KOPT-K1 (cell line): ENCODE results near the gene LRPAP1.

ENCODE experiments used
- H3K27ac ChIP-seq: fragments of 200-600 bp; sonication (generic); 2 replicates; pipeline ENCODE4 v1.5.1; 2016; ENCODE audit warnings: antibody characterized with exemption, mild to moderate bottlenecking, low read depth, low read length; ENCODE audit not compliant: poor library complexity, severe bottlenecking
- H3K36me3 ChIP-seq: fragments of 200-600 bp; sonication (generic); 2 replicates; pipeline ENCODE4 v1.5.1; 2017; ENCODE audit warnings: antibody characterized with exemption, mild to moderate bottlenecking, low read length, moderate library complexity; ENCODE audit not compliant: insufficient read depth
- H3K9me3 ChIP-seq: fragments of 200-600 bp; sonication (generic); 2 replicates; pipeline ENCODE4 v1.5.1; 2017; ENCODE audit warnings: antibody characterized with exemption, low read length, mild to moderate bottlenecking; ENCODE audit not compliant: insufficient read depth, poor library complexity, severe bottlenecking

The LRPAP1 gene

GRCh38 chr4:3484057-3484973 lies 47.9 kb downstream of the LRPAP1 start:
- no peaks in the 10 kb centered on the region for H3K9me3 ChIP-seq
- no peaks in the 10 kb centered on the region for H3K36me3 ChIP-seq
- no peak overlapping the region for H3K27ac ChIP-seq

DNA sequence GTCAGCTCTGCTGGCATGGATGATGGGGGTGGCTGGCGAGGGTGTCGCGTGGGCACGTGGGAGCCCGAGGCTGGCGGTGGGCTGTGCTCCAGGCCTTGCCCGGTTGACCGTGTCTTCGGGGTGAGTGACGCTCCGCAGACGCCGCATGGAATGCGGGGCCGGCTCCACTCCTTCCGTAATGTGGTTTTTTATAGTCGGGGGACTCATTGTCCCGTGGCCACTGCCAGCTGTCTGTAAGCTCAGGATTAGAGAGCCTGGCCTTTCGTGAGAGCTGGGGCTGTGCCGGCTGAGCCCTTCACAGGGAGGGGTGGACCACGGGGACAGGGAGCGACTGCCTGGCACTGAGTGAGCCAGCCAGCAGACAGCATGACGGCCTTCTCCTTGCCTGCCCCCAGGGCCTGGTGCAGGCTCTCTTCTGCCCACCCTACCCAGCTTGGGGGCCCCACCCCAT lies 48.7 kb downstream of the LRPAP1 start:
- H3K27ac ChIP-seq: no peak overlapping the region
- no peaks in the 10 kb centered on the region for H3K36me3 ChIP-seq
- H3K9me3 ChIP-seq: no peaks in the 10 kb centered on the region

DNA sequence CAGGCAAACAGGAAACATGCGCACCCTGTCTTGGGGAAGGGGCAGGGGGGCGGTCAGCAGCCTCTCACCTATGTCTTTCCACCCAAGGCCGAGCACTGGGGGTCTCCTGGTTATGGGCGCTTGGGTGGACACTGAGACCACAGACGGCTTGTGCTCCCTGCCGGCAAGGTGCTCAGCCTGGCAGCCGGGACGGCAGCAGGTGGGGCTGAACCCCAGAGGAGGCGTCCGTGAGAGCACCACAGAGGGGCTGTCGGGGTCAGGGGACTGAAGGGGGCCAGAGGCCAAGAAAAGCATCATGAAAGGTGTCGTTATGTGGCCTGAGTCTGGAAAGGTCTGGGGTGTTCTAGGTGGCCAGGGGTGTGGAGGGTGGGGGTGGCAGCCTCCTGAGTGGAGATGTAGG lies 49.5 kb downstream of the LRPAP1 start:
- Histone ChIP-seq H3K9me3 (no peaks in the 10 kb centered on the region), H3K36me3 (no peaks in the 10 kb centered on the region), H3K27ac (no peak overlapping the region)

- Histone ChIP-seq H3K36me3 (no peaks in the 10 kb centered on the region), H3K27ac (no peak overlapping the region), H3K9me3 (no peaks in the 10 kb centered on the region)
Measured at GRCh38 chr4:3481783-3482393, 50.3 kb downstream of the LRPAP1 start.

GRCh38 chr4:3481113-3481531 lies 51.1 kb downstream of the LRPAP1 start:
- Histone ChIP-seq H3K27ac (no peak overlapping the region), H3K9me3 (no peaks in the 10 kb centered on the region), H3K36me3 (no peaks in the 10 kb centered on the region)

DNA sequence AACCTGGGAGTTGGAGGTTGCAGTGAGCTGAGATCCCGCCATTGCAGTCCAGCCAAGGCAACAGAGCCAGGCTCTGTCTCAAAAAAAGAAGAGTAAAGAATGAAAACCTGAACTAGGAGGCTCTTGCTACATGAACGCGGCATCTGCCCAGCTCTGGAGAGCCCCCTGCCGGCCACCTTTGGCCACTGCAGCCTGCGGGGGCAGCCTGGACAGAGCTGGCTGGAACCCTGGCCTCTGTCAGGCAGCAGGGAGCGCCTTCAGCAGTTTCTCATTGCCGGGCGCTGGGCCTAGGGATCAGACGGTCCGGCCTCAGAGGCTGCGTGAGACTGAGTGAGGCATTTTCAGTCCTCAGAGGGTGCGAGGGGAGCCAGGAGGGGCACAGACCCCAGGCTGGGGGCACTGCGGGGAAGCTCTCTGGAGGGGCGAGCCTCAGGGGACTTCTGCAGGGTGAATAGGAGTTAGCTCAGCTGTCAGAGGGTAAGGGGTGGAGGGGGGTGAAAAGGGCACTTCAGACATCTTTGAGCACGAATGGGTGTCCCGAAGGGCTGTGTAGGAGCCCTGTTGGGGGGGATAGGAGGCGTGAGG lies 51.6 kb downstream of the LRPAP1 start:
- Histone ChIP-seq H3K27ac (no peak overlapping the region), H3K9me3 (no peaks in the 10 kb centered on the region), H3K36me3 (no peaks in the 10 kb centered on the region)

GRCh38 chr4:3479358-3480101 lies 52.7 kb downstream of the LRPAP1 start:
- no peaks in the 10 kb centered on the region for H3K36me3 ChIP-seq
- H3K9me3 ChIP-seq: no peaks in the 10 kb centered on the region
- H3K27ac ChIP-seq: no peak overlapping the region

DNA sequence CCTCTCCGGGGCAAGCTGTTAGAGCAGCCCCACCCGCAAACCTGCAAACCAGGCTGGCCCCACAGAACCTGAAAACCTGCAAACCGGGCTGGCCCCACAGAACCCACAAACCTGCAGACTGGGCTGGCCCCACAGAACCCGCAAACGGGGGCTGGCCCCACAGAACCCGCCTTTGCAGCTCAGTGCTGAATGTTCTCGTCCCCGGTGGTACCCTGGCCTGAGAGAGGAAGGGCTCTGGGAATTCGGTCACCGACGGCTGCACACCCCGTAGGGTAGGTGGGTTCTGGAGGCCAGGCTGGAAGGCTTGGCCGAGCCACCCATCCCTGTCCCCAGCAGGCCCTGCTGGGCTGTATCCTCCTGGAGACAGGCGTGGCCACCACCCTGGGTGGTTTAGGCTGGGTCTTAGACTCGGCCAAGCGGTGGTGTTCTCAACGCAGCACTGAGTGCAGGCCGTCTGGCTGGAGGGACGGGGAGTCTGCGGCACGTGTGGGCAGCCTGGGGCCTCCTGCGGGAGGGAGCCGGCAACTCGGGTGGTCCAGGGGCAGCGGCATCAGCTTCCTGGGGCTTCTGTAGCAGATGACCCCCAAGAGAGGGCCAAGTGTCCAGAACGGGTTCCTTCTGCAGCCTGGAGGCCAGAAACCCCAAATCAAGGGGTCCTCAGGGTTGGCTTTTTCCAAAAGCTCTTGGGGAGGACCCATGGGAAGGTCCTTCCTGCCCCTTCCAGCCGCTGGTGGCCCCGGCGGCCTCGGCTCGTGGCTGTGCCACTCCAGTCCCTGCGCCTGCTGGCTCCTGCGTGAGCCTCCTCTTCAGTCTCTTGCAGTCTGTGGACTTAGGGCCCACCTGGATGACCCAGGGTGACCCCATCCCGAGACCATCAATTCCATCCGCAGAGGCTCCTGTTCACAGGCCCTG lies 53.5 kb downstream of the LRPAP1 start:
- no peak overlapping the region for H3K27ac ChIP-seq
- no peaks in the 10 kb centered on the region for H3K9me3 ChIP-seq
- H3K36me3 ChIP-seq: no peaks in the 10 kb centered on the region

DNA sequence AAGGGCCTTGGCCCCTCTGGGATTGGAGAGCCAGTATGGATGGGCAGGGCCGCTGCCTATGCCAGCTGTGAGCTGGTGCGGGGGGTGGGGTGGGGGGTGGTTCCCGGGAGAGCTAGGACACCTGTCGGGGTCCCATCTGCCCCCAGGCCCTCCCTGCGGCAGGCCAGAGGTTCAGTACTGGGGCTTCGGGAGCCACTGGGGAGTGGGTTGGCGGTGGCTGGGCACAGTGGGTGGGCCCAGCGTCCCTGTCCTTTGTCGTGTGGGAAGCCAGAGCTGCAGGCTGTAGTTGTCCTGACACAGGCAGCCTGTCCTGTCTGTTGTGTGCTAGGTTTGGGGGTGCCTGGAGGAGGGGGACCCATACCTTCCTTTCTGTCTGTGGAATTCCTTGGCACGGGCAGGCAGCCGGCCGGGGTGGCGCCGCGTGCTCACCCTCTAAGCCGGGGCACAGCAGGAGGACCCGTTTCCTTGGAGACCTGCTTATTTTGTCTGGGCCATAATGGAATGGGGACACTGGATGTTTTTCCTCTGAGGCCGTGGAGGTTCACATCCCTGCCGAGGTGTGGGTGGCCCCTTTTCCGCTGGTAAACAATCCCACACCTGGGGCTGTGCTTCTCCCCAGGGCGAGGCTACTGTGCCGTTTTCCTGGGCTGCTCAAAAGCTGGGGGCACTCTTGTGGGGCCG lies 54.3 kb downstream of the LRPAP1 start:
- no peak overlapping the region for H3K27ac ChIP-seq
- no peaks in the 10 kb centered on the region for H3K9me3 ChIP-seq
- no peaks in the 10 kb centered on the region for H3K36me3 ChIP-seq

GRCh38 chr4:3476936-3477749 lies 55.1 kb downstream of the LRPAP1 start:
- H3K36me3 ChIP-seq: no peaks in the 10 kb centered on the region
- H3K27ac ChIP-seq: no peak overlapping the region
- H3K9me3 ChIP-seq: no peaks in the 10 kb centered on the region

- no peak overlapping the region for H3K27ac ChIP-seq
- H3K9me3 ChIP-seq: no peaks in the 10 kb centered on the region
- H3K36me3 ChIP-seq: no peaks in the 10 kb centered on the region
Measured at GRCh38 chr4:3476341-3476747, 55.9 kb downstream of the LRPAP1 start.

- H3K27ac ChIP-seq: no peak overlapping the region
- no peaks in the 10 kb centered on the region for H3K36me3 ChIP-seq
- no peaks in the 10 kb centered on the region for H3K9me3 ChIP-seq
Measured at GRCh38 chr4:3475713-3476260, 56.4 kb downstream of the LRPAP1 start.
